ENCODE results near the gene CCDC190.

The CCDC190 gene

DNA sequence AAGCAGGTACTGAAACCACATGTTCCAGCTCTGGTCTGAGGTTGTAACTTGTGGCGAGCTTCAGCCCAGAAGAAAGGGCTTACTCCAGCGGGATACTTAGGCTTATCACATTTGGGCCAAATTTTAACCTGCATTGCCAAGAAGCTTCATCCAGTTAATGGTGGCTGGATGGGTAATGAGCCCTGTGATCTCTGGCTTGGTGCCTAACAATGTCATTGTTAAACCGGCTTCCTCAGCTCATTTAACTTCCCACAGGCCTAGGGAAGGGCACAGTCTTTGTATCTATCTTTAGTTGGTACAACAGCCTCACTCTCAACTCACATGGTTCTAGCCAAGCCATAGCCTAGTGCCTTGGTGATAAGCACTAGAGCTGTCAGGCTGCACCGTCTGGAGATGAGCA lies 43.6 kb upstream of the CCDC190 start:
- H3K4me2 ChIP-seq (ENCODE audit: low read depth, low read length, poor library complexity, severe bottlenecking): no peak overlapping the region
- TF ChIP-seq, protein P1, sequence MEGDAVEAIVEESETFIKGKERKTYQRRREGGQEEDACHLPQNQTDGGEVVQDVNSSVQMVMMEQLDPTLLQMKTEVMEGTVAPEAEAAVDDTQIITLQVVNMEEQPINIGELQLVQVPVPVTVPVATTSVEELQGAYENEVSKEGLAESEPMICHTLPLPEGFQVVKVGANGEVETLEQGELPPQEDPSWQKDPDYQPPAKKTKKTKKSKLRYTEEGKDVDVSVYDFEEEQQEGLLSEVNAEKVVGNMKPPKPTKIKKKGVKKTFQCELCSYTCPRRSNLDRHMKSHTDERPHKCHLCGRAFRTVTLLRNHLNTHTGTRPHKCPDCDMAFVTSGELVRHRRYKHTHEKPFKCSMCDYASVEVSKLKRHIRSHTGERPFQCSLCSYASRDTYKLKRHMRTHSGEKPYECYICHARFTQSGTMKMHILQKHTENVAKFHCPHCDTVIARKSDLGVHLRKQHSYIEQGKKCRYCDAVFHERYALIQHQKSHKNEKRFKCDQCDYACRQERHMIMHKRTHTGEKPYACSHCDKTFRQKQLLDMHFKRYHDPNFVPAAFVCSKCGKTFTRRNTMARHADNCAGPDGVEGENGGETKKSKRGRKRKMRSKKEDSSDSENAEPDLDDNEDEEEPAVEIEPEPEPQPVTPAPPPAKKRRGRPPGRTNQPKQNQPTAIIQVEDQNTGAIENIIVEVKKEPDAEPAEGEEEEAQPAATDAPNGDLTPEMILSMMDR (IDR thresholded peaks at IDR 0.05; ENCODE audit: insufficient read depth, low read length, poor library complexity, severe bottlenecking): no peak
- TF ChIP-seq EZH2phosphoT487 (conservative IDR thresholded peaks at IDR 0.05; ENCODE audit: low read length): no peak
- no peaks in the 10 kb centered on the region for H3K79me2 ChIP-seq (ENCODE audit: insufficient read depth, low read length)
- H3K9me2 ChIP-seq (replicated peaks; ENCODE audit: insufficient read depth, low read length): no peaks in the 10 kb centered on the region
- H3F3A ChIP-seq (ENCODE audit: insufficient read depth): no peaks in the 10 kb centered on the region
- no peaks in the 10 kb centered on the region for H4K20me1 ChIP-seq (ENCODE audit: low read depth, low read length)
- H3K9ac ChIP-seq (ENCODE audit: low read length): no peak overlapping the region
- H3K27me3 ChIP-seq (ENCODE audit: low read length): no peaks in the 10 kb centered on the region
- H3K36me3 ChIP-seq (ENCODE audit: low read length): no peaks in the 10 kb centered on the region
- no peak overlapping the region for H3K27ac ChIP-seq (ENCODE audit: low read depth, low read length)
- no peak overlapping the region for H3K4me3 ChIP-seq (ENCODE audit: insufficient read depth, low read length, poor library complexity, severe bottlenecking)
- H2AFZ ChIP-seq (ENCODE audit: low read depth, low read length, severe bottlenecking): no peak overlapping the region
- H3K9me3 ChIP-seq (ENCODE audit: insufficient read depth, low read length): no peaks in the 10 kb centered on the region

DNA sequence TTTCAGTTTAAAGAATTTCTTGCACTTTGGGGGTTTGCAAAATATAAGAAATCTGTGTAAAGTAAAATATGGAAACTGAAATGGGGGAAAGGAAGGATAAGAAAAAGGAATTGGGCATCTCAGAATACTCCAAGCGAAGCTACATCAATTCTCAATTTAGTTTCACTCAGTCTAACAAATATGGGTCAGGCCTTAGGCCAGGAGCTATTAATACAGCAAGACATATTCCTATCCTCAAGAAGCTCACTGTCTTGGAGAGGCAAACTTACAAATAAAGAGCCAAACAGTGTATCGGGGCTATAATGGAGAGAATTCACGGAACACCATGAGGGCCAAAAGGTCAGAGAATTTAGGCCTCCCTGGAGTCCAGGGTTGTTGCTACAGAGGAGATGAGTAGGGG lies 43.0 kb upstream of the CCDC190 start:
- no peak overlapping the region for H3K9ac ChIP-seq (ENCODE audit: low read length)
- H3K27ac ChIP-seq (ENCODE audit: low read depth, low read length): no peak overlapping the region
- no peaks in the 10 kb centered on the region for H3K27me3 ChIP-seq (ENCODE audit: low read length)
- no peaks in the 10 kb centered on the region for H3K36me3 ChIP-seq (ENCODE audit: low read length)
- H3K9me3 ChIP-seq (ENCODE audit: insufficient read depth, low read length): no peaks in the 10 kb centered on the region
- H3K4me3 ChIP-seq (ENCODE audit: insufficient read depth, low read length, poor library complexity, severe bottlenecking): no peak overlapping the region
- H3K79me2 ChIP-seq (ENCODE audit: insufficient read depth, low read length): no peaks in the 10 kb centered on the region
- TF ChIP-seq EZH2phosphoT487 (conservative IDR thresholded peaks at IDR 0.05; ENCODE audit: low read length): no peak
- TF ChIP-seq, protein P1 (IDR thresholded peaks at IDR 0.05; ENCODE audit: insufficient read depth, low read length, poor library complexity, severe bottlenecking): no peak
- H3F3A ChIP-seq (ENCODE audit: insufficient read depth): no peaks in the 10 kb centered on the region
- no peaks in the 10 kb centered on the region for H3K9me2 ChIP-seq (replicated peaks; ENCODE audit: insufficient read depth, low read length)
- no peaks in the 10 kb centered on the region for H4K20me1 ChIP-seq (ENCODE audit: low read depth, low read length)
- H2AFZ ChIP-seq (ENCODE audit: low read depth, low read length, severe bottlenecking): no peak overlapping the region
- H3K4me2 ChIP-seq (ENCODE audit: low read depth, low read length, poor library complexity, severe bottlenecking): no peak overlapping the region

DNA sequence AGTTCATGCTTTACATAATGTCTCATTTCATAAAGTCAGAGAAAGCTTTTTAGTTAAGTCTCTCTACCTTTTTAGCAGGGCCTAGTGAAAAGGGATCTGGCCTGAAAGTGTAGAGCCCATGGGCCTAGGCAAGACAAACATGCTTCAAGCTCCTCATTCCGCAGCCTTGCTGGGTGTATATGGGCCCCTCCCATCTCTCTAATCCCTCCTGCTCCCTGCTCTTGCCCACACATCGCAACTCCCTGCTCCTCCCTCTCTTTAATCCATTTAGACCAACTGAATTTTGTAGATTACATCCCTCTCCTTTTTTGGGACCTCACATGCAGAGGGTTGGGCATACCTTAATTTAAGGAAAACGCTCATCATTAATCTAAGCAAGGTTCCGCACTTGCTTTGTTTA lies 42.3 kb upstream of the CCDC190 start:
- Histone ChIP-seq H3K27ac (ENCODE audit: low read depth, low read length) (no peak overlapping the region), H3K4me2 (ENCODE audit: low read depth, low read length, poor library complexity, severe bottlenecking) (no peak overlapping the region), H3K9me3 (ENCODE audit: insufficient read depth, low read length) (no peaks in the 10 kb centered on the region), H3K36me3 (ENCODE audit: low read length) (no peaks in the 10 kb centered on the region), H3F3A (ENCODE audit: insufficient read depth) (no peaks in the 10 kb centered on the region), H4K20me1 (ENCODE audit: low read depth, low read length) (no peaks in the 10 kb centered on the region), H3K4me3 (ENCODE audit: insufficient read depth, low read length, poor library complexity, severe bottlenecking) (no peak overlapping the region), H2AFZ (ENCODE audit: low read depth, low read length, severe bottlenecking) (no peak overlapping the region), H3K79me2 (ENCODE audit: insufficient read depth, low read length) (no peaks in the 10 kb centered on the region), H3K27me3 (ENCODE audit: low read length) (no peaks in the 10 kb centered on the region), H3K9ac (ENCODE audit: low read length) (no peak overlapping the region), H3K9me2 (replicated peaks; ENCODE audit: insufficient read depth, low read length) (no peaks in the 10 kb centered on the region)
- no peak for TF ChIP-seq EZH2phosphoT487 (conservative IDR thresholded peaks at IDR 0.05; ENCODE audit: low read length)
- TF ChIP-seq, protein P1 (IDR thresholded peaks at IDR 0.05; ENCODE audit: insufficient read depth, low read length, poor library complexity, severe bottlenecking): no peak

All from SU-DHL-6 (cell line).